H9 (cell line): ENCODE measurements around the gene IRAK4. TPM values are rescaled to one million over a fixed set of nuclear protein-coding genes. Genes with fewer than 3 reads are reported as not detected.

Experiments used
- DNase-seq: peaks from one replicate; pipeline ENCODE4 v3.0.0-alpha.2; 2017
- H2AFZ ChIP-seq: one replicate; pipeline ENCODE4 v1.6.1; 2013; ENCODE audit warnings: mild to moderate bottlenecking, low read length, control low read depth, moderate library complexity
- H2AK5ac ChIP-seq: 2 replicates; pipeline ENCODE4 v1.6.1; 2013; ENCODE audit warnings: low read length, control low read depth, mixed read lengths; ENCODE audit not compliant: insufficient read length
- H2BK120ac ChIP-seq: one replicate; pipeline ENCODE4 v1.6.1; 2013; ENCODE audit warnings: low read depth, mild to moderate bottlenecking, low read length, control low read depth, inconsistent platforms; ENCODE audit not compliant: poor library complexity, severe bottlenecking
- H2BK12ac ChIP-seq: 2 replicates; pipeline ENCODE4 v1.6.1; 2013; ENCODE audit warnings: low read length, control low read depth, mixed read lengths, low read depth; ENCODE audit not compliant: insufficient read length
- H2BK15ac ChIP-seq: 2 replicates; pipeline ENCODE4 v1.6.1; 2013; ENCODE audit warnings: low read depth, low read length, control low read depth
- H2BK20ac ChIP-seq: one replicate; pipeline ENCODE4 v1.6.1; 2013; ENCODE audit warnings: low read depth, mild to moderate bottlenecking, low read length, control low read depth, inconsistent platforms; ENCODE audit not compliant: poor library complexity, severe bottlenecking
- H2BK5ac ChIP-seq: 2 replicates; pipeline ENCODE4 v1.6.1; 2013; ENCODE audit warnings: low read length, control low read depth, mixed read lengths; ENCODE audit not compliant: insufficient read length
- H3K14ac ChIP-seq: 2 replicates; pipeline ENCODE4 v1.6.1; 2013; ENCODE audit warnings: low read length, control low read depth; ENCODE audit not compliant: insufficient read depth
- H3K18ac ChIP-seq: 2 replicates; pipeline ENCODE4 v1.6.1; 2013; ENCODE audit warnings: low read depth, mild to moderate bottlenecking, mixed read lengths, low read length, control low read depth; ENCODE audit not compliant: insufficient read length
- H3K23ac ChIP-seq: 2 replicates; pipeline ENCODE4 v1.6.1; 2013; ENCODE audit warnings: low read length, control low read depth, mixed read lengths, low read depth; ENCODE audit not compliant: insufficient read length
- H3K23me2 ChIP-seq: 2 replicates; pipeline ENCODE4 v1.6.1; 2013; ENCODE audit warnings: low read depth, mild to moderate bottlenecking, mixed read lengths, low read length, control low read depth; ENCODE audit not compliant: insufficient read length, poor library complexity, severe bottlenecking
- H3K27ac ChIP-seq: 2 replicates; pipeline ENCODE4 v1.5.1; 2013; ENCODE audit warnings: low read length, control low read depth, mixed read lengths, low read depth; ENCODE audit not compliant: insufficient read length
- H3K27me3 ChIP-seq: 2 replicates; pipeline ENCODE4 v1.6.1; 2013; ENCODE audit warnings: low read length, control low read depth, inconsistent platforms; ENCODE audit not compliant: insufficient read depth
- H3K4ac ChIP-seq: 2 replicates; pipeline ENCODE4 v1.6.1; 2013; ENCODE audit warnings: low read depth, mild to moderate bottlenecking, control low read depth, inconsistent platforms, low read length, moderate library complexity
- H3K4me1 ChIP-seq: 2 replicates; pipeline ENCODE4 v1.6.1; 2013; ENCODE audit warnings: low read length, control low read depth, inconsistent platforms; ENCODE audit not compliant: insufficient read depth
- H3K4me2 ChIP-seq: 2 replicates; pipeline ENCODE4 v1.6.1; 2013; ENCODE audit warnings: low read length, control low read depth, mixed read lengths; ENCODE audit not compliant: insufficient read length, insufficient read depth
- H3K56ac ChIP-seq: 2 replicates; pipeline ENCODE4 v1.6.1; 2013; ENCODE audit warnings: low read depth, mild to moderate bottlenecking, mixed read lengths, low read length, control low read depth; ENCODE audit not compliant: insufficient read length
- H3K79me1 ChIP-seq: 2 replicates; pipeline ENCODE4 v1.6.1; 2013; ENCODE audit warnings: low read depth, mild to moderate bottlenecking, moderate library complexity, low read length, control low read depth, inconsistent platforms; ENCODE audit not compliant: insufficient read depth, poor library complexity, severe bottlenecking
- H3K79me2 ChIP-seq: 2 replicates; pipeline ENCODE4 v1.6.1; 2013; ENCODE audit warnings: low read length, control low read depth, inconsistent platforms; ENCODE audit not compliant: insufficient read depth
- H3K9ac ChIP-seq: 2 replicates; pipeline ENCODE4 v1.6.1; 2013; ENCODE audit warnings: low read length, control low read depth, mixed read lengths; ENCODE audit not compliant: insufficient read length; ENCODE audit errors: extremely low read depth
- H3K9me3 ChIP-seq: one replicate; pipeline ENCODE4 v1.6.1; 2013; ENCODE audit warnings: low read depth, low read length, inconsistent platforms; ENCODE audit not compliant: control insufficient read depth
- H3T11ph ChIP-seq: one replicate; pipeline ENCODE4 v1.6.1; 2013; ENCODE audit warnings: mild to moderate bottlenecking, low read length, control low read depth, inconsistent platforms
- H4K20me1 ChIP-seq: one replicate; pipeline ENCODE4 v1.6.1; 2013; ENCODE audit not compliant: control insufficient read depth, insufficient read length, insufficient read depth
- H4K5ac ChIP-seq: 2 replicates; pipeline ENCODE4 v1.6.1; 2013; ENCODE audit warnings: low read depth, mild to moderate bottlenecking, mixed read lengths, low read length, control low read depth; ENCODE audit not compliant: insufficient read length
- H4K8ac ChIP-seq: replicated peaks from 2 replicates; pipeline ENCODE4 v1.6.1; 2013; ENCODE audit warnings: low read length, control low read depth, mixed read lengths, low read depth; ENCODE audit not compliant: insufficient read length
- H4K91ac ChIP-seq: 2 replicates; pipeline ENCODE4 v1.6.1; 2013; ENCODE audit warnings: low read depth, mild to moderate bottlenecking, moderate library complexity, mixed read lengths, low read length, control low read depth; ENCODE audit not compliant: insufficient read length
- H3K27ac Mint-ChIP-seq, 3 experiments: 2 replicates in 2 of 3; 3 replicates in 1 of 3; pipeline ENCODE4 v1.8.0; 2020 to 2021; ENCODE audit warnings: mixed read lengths in 3 of 3, mild to moderate bottlenecking in 1 of 3, moderate library complexity in 1 of 3
- H3K27me3 Mint-ChIP-seq: 2 replicates; pipeline ENCODE4 v1.8.0; 2021; ENCODE audit warnings: low read depth, mild to moderate bottlenecking, moderate library complexity, mixed read lengths
- H3K36me3 Mint-ChIP-seq, 3 experiments: 2 replicates in 2 of 3; 3 replicates in 1 of 3; pipeline ENCODE4 v1.8.0; 2020 to 2021; ENCODE audit warnings: low read depth in 3 of 3, mixed read lengths in 3 of 3; ENCODE audit not compliant: insufficient read depth in 1 of 3
- H3K4me1 Mint-ChIP-seq, 2 experiments: 2 replicates each; pipeline ENCODE4 v1.8.0; 2020; ENCODE audit warnings: mixed read lengths in 2 of 2
- H3K4me3 Mint-ChIP-seq, 2 experiments: 2 replicates in 1 of 2; 3 replicates in 1 of 2; pipeline ENCODE4 v1.8.0; 2020 to 2021; ENCODE audit warnings: mild to moderate bottlenecking in 2 of 2, mixed read lengths in 2 of 2, moderate library complexity in 1 of 2
- H3K9me3 Mint-ChIP-seq, 2 experiments: 2 replicates in 1 of 2; 3 replicates in 1 of 2; pipeline ENCODE4 v1.8.0; 2020; ENCODE audit warnings: mild to moderate bottlenecking in 2 of 2, mixed read lengths in 2 of 2, moderate library complexity in 1 of 2
- total RNA-seq: library from RNA; stranded (reverse); gene quantifications from 2 replicates; pipeline ENCODE4 v1.2.1, GENCODE V29; 2021
- TF ChIP-seq, protein P1 (sequence below): fragments of 200-600 bp; sonication (generic); conservative IDR thresholded peaks from 3 replicates; pipeline ENCODE4 v1.8.0; 2021; ENCODE audit warnings: antibody characterized with exemption, mild to moderate bottlenecking

The IRAK4 gene
- total RNA-seq, 1 experiment from 2014 or later: 3.0 TPM

DNA sequence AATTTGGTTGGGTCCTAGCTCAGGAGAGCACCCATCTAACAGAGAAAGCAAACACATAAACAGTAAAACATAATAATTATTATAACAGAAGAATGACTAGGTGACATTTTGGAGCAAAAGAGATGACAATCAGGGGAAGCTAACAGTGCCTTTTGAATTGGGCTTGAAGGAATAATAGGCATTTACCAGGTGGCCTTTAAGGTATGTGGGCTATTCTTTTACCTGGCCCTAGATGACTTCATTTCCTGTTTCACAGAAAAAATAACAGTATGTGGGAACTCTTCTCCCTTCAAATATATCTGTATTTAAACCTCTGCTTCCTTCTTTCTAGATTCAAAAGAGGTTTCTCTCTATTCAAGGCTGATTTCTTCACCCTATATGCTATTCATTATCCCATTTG, 3.8 kb downstream of the IRAK4 start:
- Histone ChIP-seq H3T11ph (no peak overlapping the region), H2BK12ac (no peak overlapping the region), H3K9ac (no peak overlapping the region), H2BK5ac (no peak overlapping the region), H3K14ac (no peak overlapping the region), H2BK15ac (no peak overlapping the region), H4K91ac (no peak overlapping the region), H4K5ac (no peak overlapping the region), H2AFZ (no peak overlapping the region), H4K8ac (no peak overlapping the region), H3K23ac (no peak overlapping the region), H3K27ac (peak overlapping the region; percentile 88), H3K79me2 (no peaks in the 10 kb centered on the region), H3K4me2 (no peak overlapping the region), H3K4me1 (peaks cover 5% of the 10 kb centered on the region), H2AK5ac (no peak overlapping the region), H4K20me1 (no peaks in the 10 kb centered on the region), H2BK20ac (no peak overlapping the region), H2BK120ac (no peak overlapping the region), H3K9me3 (no peaks in the 10 kb centered on the region), H3K79me1 (no peaks in the 10 kb centered on the region), H3K27me3 (no peaks in the 10 kb centered on the region), H3K18ac (no peak overlapping the region), H3K56ac (no peak overlapping the region), H3K23me2 (peaks cover 3% of the 10 kb centered on the region), H3K4ac (no peak overlapping the region)
- TF ChIP-seq, protein P1, sequence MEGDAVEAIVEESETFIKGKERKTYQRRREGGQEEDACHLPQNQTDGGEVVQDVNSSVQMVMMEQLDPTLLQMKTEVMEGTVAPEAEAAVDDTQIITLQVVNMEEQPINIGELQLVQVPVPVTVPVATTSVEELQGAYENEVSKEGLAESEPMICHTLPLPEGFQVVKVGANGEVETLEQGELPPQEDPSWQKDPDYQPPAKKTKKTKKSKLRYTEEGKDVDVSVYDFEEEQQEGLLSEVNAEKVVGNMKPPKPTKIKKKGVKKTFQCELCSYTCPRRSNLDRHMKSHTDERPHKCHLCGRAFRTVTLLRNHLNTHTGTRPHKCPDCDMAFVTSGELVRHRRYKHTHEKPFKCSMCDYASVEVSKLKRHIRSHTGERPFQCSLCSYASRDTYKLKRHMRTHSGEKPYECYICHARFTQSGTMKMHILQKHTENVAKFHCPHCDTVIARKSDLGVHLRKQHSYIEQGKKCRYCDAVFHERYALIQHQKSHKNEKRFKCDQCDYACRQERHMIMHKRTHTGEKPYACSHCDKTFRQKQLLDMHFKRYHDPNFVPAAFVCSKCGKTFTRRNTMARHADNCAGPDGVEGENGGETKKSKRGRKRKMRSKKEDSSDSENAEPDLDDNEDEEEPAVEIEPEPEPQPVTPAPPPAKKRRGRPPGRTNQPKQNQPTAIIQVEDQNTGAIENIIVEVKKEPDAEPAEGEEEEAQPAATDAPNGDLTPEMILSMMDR: no peak
- Mint-ChIP-seq H3K9me3 (no peaks in the 10 kb centered on the region), H3K4me1 (peaks cover 38 to 48% of the 10 kb centered on the region in 2 experiments), H3K4me3 (no peak overlapping the region), H3K36me3 (no peaks in the 10 kb centered on the region), H3K27me3 (no peaks in the 10 kb centered on the region), H3K27ac (peak overlapping the region; percentile 57 to 88 (median 87); a peak in 6 of 7 replicates)
- no peak for DNase-seq
